GM13977 (cell line): ENCODE results near the gene CRYBB1.

Experiments used
- DNase-seq: peaks from one replicate; pipeline ENCODE4 v3.0.0; 2012; ENCODE audit warnings: low spot score
- CTCF ChIP-seq: IDR thresholded peaks from 2 replicates; pipeline ENCODE4 v1.5.1; 2012; ENCODE audit warnings: mild to moderate bottlenecking, control low read depth; ENCODE audit not compliant: insufficient read depth; ENCODE audit errors: extremely low read depth, missing control alignments
- in situ Hi-C: fragments of 300-500 bp; cut with MboI; formaldehyde crosslinking; loops from one replicate; pipeline ENCODE4 v1.12.0; 2022; ENCODE audit warnings: low sequenced_read_pairs, low pct_unique_long_range_greater_than_20kb, mixed read lengths, inconsistent platforms; ENCODE audit not compliant: unreplicated experiment

The CRYBB1 gene

GRCh38 chr22:26574001-26574723, 43.7 kb downstream of the CRYBB1 start:
- no peak for DNase-seq
- no peak for TF ChIP-seq CTCF
- in situ Hi-C loops, result no loop called here

DNA sequence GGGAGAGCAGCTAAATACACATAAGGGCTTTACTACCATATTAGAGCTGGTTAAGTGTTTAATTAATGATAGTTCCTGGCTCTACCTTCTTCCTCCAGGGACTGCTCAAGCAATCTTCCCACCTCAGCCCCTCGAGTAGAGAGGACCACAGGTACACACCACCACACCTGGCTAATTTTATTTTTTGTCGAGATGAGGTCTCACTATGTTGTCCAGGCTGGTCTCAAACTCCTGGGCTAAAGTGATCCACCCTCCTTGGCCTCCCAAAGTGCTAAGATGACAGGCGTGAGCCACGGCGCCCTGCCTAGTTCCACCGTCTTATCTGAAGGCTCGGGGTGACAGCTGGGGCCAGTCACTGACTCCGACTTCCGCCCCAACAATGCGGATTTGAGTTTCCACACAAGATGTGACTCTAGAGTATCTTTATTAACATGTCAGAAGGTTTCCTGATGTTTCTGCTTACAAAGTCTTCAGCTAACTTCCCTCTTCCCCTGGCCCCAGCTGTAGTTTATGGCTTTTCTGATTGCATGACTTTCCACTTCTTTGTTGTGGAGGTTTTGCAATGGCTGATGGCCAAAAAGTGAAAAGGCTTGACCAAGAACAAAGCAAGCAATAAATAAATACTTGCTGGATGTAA, 44.7 kb downstream of the CRYBB1 start:
- no peak for DNase-seq
- TF ChIP-seq CTCF, result no peak
- in situ Hi-C loops, result no loop called here

DNA sequence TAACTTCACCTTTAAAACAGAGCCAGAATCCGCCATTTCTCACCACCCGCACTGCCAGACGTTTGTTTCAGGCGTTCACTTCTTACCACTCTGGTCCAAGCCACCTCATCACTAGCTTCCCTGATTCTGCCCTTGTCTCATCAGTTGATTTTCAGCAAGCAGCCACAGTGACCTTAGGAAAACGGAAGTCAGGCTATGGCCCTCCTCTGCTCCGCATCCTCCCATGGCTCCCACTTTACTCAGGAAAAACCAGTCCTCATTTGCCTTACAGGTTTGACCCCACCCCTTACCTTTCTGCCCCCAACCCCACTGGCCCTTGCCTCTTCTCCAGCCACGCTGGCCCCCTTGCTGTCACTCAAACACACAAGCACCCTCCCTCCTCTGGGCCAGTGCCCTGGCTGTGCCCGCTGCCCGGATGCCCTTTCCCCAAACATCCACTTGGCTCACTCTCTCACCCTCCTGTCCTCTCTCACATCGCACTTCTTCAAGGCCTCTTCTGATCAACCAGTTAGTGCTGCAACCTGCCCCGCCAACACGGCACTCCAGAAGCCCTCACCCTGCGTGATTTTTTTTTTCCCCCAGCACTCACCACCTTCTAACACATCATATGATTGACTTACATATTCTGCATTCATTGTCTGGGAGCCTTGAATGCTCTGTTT, 46.8 kb downstream of the CRYBB1 start:
- TF ChIP-seq CTCF, result no peak
- in situ Hi-C loops, result no loop called here
- DNase-seq, result no peak

DNA sequence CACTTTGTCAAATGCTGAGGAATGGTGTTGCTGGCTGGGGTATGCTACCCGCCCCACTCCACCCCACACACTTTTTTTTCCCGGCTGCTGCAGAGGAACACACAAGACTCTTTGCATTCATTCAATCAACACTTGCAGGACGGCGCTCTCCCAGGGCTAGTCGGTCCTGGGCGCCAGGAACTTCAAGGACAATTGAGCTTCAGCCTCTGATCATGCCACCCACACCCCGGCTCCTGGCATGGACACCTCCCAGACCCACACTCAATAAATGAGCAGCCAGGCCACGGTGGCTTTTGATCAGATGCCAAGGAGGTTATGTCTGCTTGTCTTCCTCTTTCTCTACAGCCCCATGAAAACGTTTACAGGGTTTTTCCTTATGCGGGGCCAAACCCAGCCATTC, 47.7 kb downstream of the CRYBB1 start:
- in situ Hi-C loops, result no loop called here
- no peak for DNase-seq
- TF ChIP-seq CTCF, result no peak

DNA sequence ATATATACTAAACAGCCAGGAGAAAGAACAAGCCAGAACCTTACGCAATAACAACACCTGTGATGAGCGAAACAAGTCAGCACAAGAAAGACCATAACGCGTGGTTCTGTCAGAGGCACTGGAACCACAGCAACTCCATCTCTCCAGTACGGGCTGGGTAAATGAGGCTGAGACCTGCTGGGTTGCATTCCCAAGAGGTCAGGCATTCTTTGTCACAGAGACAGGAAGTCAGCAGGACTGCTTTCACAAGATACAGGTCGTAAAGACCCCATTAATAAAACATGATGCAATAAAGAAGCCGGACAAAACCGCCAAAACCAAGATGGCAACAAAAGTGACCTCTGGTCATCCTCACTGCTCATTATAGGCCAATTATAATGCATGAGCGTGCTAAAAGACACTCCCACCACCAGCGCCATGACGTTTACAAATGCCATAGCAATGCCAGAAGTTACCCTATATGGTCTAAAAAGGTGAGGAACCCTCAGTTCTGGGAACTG, 49.6 kb downstream of the CRYBB1 start:
- in situ Hi-C loops, result no loop called here
- TF ChIP-seq CTCF, result no peak
- no peak for DNase-seq

GRCh38 chr22:26567610-26568009, 50.2 kb downstream of the CRYBB1 start:
- no peak for TF ChIP-seq CTCF
- no peak for DNase-seq
- in situ Hi-C loops, result no loop called here
